Measurements from ENCODE around the gene SPATS2L.

Gene SPATS2L

GRCh38 chr2:200348897-200349563 is 42.5 kb downstream of the SPATS2L start:
- DNase-seq (ENCODE audit: low spot score) (no peak), FAIRE-seq (no peak)

GRCh38 chr2:200349868-200350267 is 43.4 kb downstream of the SPATS2L start:
- no peak for DNase-seq (ENCODE audit: low spot score)
- no peak for FAIRE-seq

DNA sequence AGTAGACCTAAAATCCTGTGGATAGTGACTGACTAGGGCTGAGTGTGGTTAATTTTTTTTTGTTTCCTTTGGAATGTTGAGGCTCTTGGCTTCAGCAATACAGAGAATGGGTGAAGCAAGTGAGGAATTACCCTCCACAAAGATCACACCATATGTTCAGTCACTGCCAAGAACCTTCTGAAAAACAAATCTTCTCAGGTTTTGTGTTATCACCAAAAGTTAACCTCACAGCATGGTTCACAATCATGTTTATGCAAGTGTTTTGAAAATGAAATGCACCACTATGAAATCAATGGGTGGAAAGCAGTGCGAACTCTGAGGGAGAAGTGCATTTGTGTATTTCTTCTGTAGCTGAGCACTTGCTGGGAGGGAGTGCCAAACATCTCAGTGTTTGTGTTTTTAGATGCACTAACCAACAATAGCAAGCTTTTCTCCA is 44.4 kb downstream of the SPATS2L start:
- FAIRE-seq = no peak

GRCh38 chr2:200351815-200352214 is 45.3 kb downstream of the SPATS2L start:
- FAIRE-seq = no peak
- DNase-seq (ENCODE audit: low spot score) = no peak

More for the DNA sequence above, 44.4 kb downstream of the SPATS2L start:
- no peak for DNase-seq (ENCODE audit: low spot score)

GRCh38 chr2:200352636-200353035 is 46.1 kb downstream of the SPATS2L start:
- peak; percentile 69 for DNase-seq (ENCODE audit: low spot score)
- no peak for FAIRE-seq

- no peak for DNase-seq (ENCODE audit: low spot score)
- FAIRE-seq = no peak
Observed at GRCh38 chr2:200353120-200353519, 46.6 kb downstream of the SPATS2L start.

DNA sequence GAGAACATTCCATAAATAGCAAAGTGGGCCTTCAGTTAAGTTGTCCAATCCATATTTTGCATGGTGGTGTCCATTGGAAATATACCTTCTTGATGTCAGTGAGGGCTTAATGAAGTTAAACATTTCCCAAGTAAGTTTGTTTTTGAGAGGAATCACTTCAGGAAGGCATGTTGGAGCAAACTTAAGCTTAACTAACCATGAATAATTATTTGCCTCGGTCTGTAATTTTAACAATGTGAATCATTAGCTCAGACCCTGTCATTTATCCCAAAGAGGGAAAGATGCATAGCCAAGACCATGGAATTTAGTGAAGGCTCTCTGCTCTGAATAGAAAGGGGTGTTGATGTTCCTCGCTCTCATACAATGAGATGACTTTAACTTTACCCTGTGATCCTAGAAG is 47.4 kb downstream of the SPATS2L start:
- DNase-seq (ENCODE audit: low spot score) (no peak), FAIRE-seq (no peak)

GRCh38 chr2:200354833-200355751 is 48.6 kb downstream of the SPATS2L start:
- no peak for DNase-seq (ENCODE audit: low spot score)

GRCh38 chr2:200356321-200356720 is 49.8 kb downstream of the SPATS2L start:
- FAIRE-seq (no peak), DNase-seq (ENCODE audit: low spot score) (no peak)

More at GRCh38 chr2:200354833-200355751, 48.6 kb downstream of the SPATS2L start:
- FAIRE-seq = no peak

- no peak for DNase-seq (ENCODE audit: low spot score)
Observed at GRCh38 chr2:200356857-200357384, 50.4 kb downstream of the SPATS2L start.

GRCh38 chr2:200357845-200358244 is 51.4 kb downstream of the SPATS2L start:
- FAIRE-seq (no peak), DNase-seq (ENCODE audit: low spot score) (no peak)

More at GRCh38 chr2:200356857-200357384, 50.4 kb downstream of the SPATS2L start:
- FAIRE-seq = no peak

DNA sequence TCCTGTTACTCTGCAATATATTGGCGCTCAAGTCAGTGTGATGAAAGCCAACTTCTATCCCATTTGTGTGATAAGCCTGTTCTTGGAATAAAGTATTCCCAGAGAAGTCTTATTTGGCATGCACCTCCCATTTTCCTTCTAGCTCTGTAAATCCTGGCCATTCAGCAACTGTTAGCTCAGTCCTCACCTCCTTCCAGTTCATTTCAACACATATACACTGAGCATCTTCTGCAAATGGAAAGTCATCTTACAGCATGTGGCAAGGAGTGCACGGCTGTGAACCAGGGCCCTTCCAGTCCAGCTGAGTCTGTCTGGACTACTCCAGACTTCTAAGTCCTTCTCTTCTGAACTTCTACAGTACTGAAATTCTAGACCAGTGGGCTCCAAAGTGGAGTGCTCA is 53.1 kb downstream of the SPATS2L start:
- DNase-seq (ENCODE audit: low spot score) (no peak), FAIRE-seq (no peak)

DNA sequence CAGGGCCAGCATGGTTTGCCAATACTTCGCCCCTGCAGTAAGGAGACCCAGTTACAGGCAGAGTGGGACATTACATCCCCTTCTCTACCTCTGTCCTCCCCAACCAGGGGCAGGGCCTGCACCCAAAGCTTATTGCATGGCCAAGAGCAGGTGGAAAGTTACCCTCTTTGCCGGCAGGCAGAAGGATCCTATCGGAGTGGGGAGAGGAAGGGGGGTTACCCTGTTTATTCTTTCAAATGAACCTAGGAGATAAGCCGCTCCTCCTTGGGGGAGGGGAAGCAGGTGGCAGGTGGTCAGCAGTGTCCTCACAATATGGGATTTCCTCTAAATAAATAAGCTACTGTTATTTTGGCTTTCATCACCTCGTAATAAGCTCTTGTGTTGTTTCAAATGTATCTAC is 53.9 kb downstream of the SPATS2L start:
- DNase-seq (ENCODE audit: low spot score) (no peak), FAIRE-seq (no peak)

DNA sequence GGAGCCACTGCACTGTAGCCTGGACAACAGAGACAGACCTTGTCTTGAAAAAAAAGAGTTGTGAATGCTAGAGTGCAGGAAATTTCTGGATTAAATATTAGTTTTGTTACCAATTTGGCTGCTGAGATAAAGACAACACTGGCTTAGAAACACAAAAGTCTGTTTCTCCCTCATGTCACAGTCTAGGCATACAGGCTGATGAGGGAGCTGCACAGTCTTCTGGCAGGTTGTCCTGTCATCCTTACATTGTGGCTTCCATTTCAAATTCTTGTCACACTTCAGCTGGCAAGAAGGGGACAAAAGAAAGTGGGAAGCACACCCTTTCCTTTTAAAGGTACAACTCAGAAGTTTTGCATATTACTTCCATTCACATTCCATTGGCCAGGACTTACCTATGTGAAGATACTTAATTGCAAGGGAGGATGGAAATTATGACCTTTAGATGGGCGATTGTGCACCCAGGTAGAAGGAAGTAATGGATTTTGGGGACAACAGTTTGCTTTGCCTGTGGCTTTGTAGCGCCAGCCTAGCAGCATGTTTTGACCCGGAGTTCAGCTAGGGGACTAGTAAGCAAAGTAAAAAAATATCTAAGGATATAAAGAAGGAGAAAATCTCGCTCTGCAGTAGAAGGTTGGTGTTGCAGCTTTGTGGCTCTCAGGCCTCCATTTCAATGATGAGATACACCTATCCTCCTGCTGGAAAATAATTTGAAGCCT is 55.9 kb downstream of the SPATS2L start:
- DNase-seq (ENCODE audit: low spot score) (no peak), FAIRE-seq (no peak)

- DNase-seq (ENCODE audit: low spot score) (no peak), FAIRE-seq (no peak)
Observed at GRCh38 chr2:200363279-200363678, 56.8 kb downstream of the SPATS2L start.

DNA sequence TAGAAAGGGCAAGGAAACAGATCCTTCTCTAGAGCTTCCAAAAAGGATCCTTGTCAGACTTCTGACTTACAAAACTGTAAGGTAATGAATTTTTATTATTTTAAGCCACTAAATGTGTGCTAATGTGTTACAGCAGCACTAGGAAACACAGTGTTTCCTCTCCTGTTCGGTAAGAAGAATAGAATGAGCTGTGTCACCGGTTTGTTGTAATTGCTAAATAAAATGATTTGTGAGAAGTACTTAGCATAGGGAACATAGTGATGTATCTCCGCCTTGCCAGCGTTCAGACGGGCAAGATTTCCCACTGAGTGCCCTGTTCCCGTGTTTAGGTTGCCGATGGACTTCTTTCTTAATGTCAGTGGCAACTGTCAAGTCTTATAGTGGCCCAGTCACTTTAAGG is 57.6 kb downstream of the SPATS2L start:
- DNase-seq (ENCODE audit: low spot score) (no peak), FAIRE-seq (no peak)

DNA sequence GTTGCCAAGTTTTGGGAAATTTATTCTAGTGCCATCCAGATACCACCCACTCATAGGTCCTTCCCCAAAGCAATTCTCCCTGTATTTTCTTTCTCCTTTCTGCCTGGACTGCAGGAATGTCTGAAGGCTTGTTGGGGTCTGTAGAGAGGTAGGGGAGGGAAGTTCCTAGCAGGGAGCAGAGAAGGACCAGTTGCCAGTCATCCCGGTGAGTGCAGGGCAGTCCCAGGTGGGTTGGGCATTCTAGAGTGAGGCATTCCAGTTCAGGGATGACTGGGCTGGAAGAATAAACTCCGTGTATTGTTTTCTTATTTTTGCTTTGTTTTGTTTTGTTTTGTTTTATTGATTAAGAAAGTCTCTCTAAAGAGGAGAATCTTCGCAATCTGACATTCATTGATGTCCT is 58.1 kb downstream of the SPATS2L start:
- DNase-seq (ENCODE audit: low spot score) (no peak), FAIRE-seq (no peak)

DNA sequence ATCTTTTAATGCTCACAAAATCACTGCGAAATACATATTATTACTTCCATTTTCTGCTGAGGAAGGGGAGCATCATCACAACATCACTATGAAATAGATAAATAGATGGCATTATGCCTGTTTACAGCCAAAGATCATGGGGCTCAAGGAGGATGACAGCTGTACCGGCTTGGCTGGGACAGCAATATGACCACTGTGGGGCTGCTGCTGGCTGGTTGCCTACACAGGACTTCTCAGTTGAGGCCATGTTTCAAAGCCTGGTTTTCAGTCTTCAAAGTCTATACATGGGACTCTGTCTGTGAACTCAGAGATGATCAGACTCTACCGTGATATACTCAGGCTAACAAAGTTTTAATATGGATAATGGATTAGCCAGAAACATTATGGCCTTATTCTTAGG is 58.7 kb downstream of the SPATS2L start:
- FAIRE-seq = no peak

GRCh38 chr2:200367155-200367554 is 60.7 kb downstream of the SPATS2L start:
- FAIRE-seq (no peak), DNase-seq (ENCODE audit: low spot score) (no peak)

More for the DNA sequence above, 58.7 kb downstream of the SPATS2L start:
- DNase-seq (ENCODE audit: low spot score) = no peak

DNA sequence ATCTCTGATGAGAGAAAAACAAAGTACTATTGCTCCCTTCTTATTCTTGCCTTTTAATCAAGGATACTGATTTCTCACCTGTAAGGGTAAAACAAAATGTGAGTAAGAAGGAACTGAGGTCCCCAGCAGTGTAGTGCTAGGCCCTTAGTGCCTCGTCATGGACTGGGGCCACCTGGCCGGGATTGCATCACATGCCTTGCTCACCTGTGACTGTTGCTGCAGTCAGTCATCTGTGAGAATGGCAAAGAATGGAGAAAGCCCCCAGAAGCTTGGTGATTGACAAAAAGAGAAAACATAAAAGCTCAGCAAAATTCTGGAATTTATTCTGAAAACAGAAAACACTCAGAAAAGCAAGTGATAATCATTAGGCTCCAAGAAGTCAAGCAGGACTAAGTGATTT is 63.4 kb downstream of the SPATS2L start:
- no peak for FAIRE-seq
- DNase-seq (ENCODE audit: low spot score) = no peak

- DNase-seq (ENCODE audit: low spot score) = no peak
- no peak for FAIRE-seq
Observed at GRCh38 chr2:200373231-200373630, 66.7 kb downstream of the SPATS2L start.

Measured in urothelium cell line (cell line).